ENCODE results near the gene TEX44.

TEX44 gene

GRCh38 chr2:231612456-231613330 is 20.0 kb downstream of the TEX44 start:
- H3K27ac ChIP-seq: peak overlapping the region; percentile 97
- peak; percentile 93 for TF ChIP-seq CTCF (conservative IDR thresholded peaks at IDR 0.05; ENCODE audit: low read depth)
- CTCF ChIA-PET: interaction anchor here (0.6 to 3.2 kb wide), 18 partner anchors 18 to 687 kb away, joined by 3 to 19 read pairs (median 4); no protein-coding TSS in a partner anchor
- POLR2A ChIA-PET (ENCODE audit: low non-redundant PET): interaction anchor here (1.4 to 1.8 kb wide), 2 partner anchors 30 to 50 kb away, joined by 3 to 9 read pairs; no protein-coding TSS in a partner anchor
- peak; percentile 96 for DNase-seq (ENCODE audit: low spot score)

GRCh38 chr2:231613331-231613662 is 20.6 kb downstream of the TEX44 start:
- no peak for TF ChIP-seq CTCF (conservative IDR thresholded peaks at IDR 0.05; ENCODE audit: low read depth)
- DNase-seq (ENCODE audit: low spot score): no peak
- POLR2A ChIA-PET (ENCODE audit: low non-redundant PET): interaction anchor here (0.7 to 1.8 kb wide), 3 partner anchors 30 to 65 kb away, joined by 3 to 9 read pairs (median 3); no protein-coding TSS in a partner anchor
- CTCF ChIA-PET: interaction anchor here (0.6 to 3.2 kb wide), 10 partner anchors 19 to 686 kb away, joined by 3 to 19 read pairs (median 6); partner anchors contain the start of gene PTMA
- peak overlapping the region; percentile 97 for H3K27ac ChIP-seq

GRCh38 chr2:231613663-231614558 is 21.2 kb downstream of the TEX44 start:
- TF ChIP-seq CTCF (conservative IDR thresholded peaks at IDR 0.05; ENCODE audit: low read depth): no peak; the same call in 1 of the 2 replicates
- peak; percentile 86 for DNase-seq (ENCODE audit: low spot score)
- peak overlapping the region; percentile 97 for H3K27ac ChIP-seq
- ChIA-PET CTCF (interaction anchor here (0.6 to 3.2 kb wide), 10 partner anchors 14 to 100 kb away, joined by 3 to 19 read pairs (median 6); partner anchors contain the start of gene PTMA), POLR2A (ENCODE audit: low non-redundant PET) (interaction anchor here (0.7 to 1.8 kb wide), 3 partner anchors 29 to 64 kb away, joined by 3 to 9 read pairs (median 3); no protein-coding TSS in a partner anchor)

GRCh38 chr2:231614559-231615057 is 21.9 kb downstream of the TEX44 start:
- CTCF ChIA-PET: interaction anchor here (1.0 to 3.2 kb wide), 4 partner anchors 60 to 99 kb away, joined by 4 to 19 read pairs (median 8); no protein-coding TSS in a partner anchor
- POLR2A ChIA-PET (ENCODE audit: low non-redundant PET): no interaction called here
- DNase-seq (ENCODE audit: low spot score): no peak
- TF ChIP-seq CTCF (conservative IDR thresholded peaks at IDR 0.05; ENCODE audit: low read depth): no peak
- H3K27ac ChIP-seq: peak overlapping the region; percentile 97

- CTCF ChIA-PET: interaction anchor here (1.0 kb wide), 1 partner anchor 60 kb away, joined by 4 read pairs; no protein-coding TSS in a partner anchor
- TF ChIP-seq CTCF (conservative IDR thresholded peaks at IDR 0.05; ENCODE audit: low read depth): no peak
- POLR2A ChIA-PET (ENCODE audit: low non-redundant PET): no interaction called here
- no peak for DNase-seq (ENCODE audit: low spot score)
- H3K27ac ChIP-seq: peak overlapping the region; percentile 97
Measured at GRCh38 chr2:231615058-231615671, 22.5 kb downstream of the TEX44 start.

All from RWPE1 (cell line).